Measurements from ENCODE around the gene RUSF1.
A peak's percentile ranks its signal among the peaks of the same experiment; 100 is the strongest.
"Not testable (repeated sequence)": the region's sequence is repeated elsewhere in the genome, so short reads cannot be mapped to it uniquely, and the experiment has no call there.

The RUSF1 gene

DNA sequence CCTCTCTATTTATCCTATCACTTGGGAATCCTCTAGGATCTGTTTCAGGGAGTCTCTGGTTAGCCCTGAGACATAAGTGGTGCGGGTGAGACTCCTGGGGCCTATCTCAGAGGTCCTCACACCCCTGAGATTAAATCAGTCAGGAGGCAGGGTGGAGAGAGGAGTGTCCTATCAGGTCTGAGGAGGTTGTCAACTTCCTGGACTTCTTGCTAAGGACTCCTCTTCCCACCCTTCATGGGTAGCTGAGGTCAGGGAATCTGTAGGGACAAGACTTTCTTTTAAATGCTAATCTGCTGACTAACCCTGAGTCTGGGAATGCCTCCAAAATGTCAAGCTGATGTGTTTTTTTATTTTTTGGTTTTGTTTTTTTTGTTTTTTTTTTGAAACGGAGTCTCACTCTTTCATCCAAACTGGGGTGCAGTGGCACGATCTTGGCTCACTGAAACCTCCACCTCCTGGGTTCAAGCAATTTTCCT is 55.5 kb downstream of the RUSF1 start:
- peak; percentile 88 for DNase-seq (ENCODE audit: low read depth)

DNA sequence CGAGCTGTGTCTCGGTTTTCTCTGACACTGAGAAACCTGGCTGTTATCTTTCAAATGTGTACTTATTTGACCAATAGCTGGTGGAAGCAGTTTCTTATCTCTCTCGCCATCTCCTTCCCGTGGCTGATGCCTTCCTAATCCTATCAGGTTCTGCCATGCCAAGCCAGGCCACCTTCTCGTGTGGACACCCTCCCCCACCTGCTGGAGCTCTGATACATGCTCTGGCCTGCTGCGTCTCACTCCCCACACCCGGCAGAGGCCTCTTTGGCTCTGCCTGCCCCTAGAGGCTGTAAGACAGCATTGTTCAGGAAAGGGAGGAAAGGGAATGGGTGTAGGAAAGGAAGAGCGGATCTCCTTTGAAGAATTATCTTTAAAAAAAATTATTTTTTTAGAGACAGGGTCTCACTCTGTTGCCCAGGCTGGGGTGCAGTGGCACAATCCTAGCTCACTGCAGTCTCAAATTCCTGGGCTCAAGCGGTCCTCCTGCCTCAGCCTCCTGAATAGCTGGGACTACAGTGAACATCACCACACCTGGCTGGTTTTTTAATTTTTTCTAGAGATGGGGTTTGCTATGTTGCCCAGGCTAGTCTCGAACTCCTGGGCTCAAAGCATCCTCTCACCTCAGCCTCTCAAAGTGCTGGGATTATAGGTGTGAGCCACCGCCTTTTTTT is 56.4 kb downstream of the RUSF1 start:
- DNase-seq (ENCODE audit: low read depth) = no peak

DNA sequence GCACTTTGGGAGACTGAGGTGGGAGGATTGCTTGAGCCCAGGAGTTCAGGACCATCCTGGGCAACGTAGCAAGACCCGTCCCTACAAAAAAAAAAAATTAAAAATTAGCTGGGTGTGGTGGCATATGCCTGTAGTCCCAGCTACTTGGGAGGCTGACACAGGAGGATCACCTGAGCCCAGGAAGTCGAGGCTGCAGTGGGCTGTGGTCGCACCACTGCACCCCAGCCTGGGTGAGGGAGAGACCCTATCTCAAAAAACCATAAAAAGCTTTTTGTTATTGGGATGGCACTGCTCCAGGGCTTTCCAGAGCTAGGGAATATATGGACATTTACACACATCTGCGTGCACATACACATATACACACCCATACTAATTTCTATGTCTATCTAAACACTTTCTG is 57.0 kb downstream of the RUSF1 start:
- no peak for DNase-seq (ENCODE audit: low read depth)

DNA sequence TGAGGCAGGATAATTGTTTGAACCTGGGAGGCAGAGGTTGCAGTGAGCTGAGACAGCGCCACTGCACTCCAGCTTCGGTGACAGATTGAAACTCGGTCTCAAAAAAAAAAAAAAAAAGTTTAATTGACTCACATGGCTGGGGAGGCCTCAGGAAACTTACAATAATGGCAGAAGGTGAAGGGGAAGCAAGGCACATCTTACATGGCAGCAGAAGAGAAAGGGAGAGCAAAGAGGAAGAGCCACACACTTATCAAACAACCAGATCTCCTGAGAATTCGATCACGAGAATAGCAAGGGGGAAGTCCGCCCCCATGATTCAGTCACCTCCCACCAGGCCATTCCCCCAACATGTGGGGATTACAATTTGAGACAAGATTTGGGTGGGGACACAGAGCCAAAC is 62.3 kb downstream of the RUSF1 start:
- DNase-seq (ENCODE audit: low read depth) = not testable (repeated sequence)

DNA sequence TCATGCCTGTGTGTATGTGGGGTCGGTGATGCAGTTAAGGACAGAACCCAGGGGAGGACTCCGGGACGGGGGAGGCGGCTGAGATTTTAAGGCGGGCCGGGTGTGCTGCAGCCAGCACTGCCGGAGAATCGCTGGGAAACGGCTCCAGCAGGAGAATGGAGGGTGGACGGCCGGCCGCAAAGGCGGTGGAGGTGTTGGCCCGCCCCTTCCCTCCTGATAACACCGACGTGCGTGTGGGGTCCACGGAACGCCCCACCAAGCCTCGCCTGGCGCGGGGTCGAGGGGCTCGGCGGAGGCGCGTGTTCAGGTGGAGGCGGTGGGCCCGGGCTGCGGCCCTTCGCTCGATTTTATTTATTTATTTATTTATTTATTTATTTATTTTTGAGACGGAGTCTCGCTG is 66.2 kb downstream of the RUSF1 start:
- DNase-seq (ENCODE audit: low read depth) = no peak

DNA sequence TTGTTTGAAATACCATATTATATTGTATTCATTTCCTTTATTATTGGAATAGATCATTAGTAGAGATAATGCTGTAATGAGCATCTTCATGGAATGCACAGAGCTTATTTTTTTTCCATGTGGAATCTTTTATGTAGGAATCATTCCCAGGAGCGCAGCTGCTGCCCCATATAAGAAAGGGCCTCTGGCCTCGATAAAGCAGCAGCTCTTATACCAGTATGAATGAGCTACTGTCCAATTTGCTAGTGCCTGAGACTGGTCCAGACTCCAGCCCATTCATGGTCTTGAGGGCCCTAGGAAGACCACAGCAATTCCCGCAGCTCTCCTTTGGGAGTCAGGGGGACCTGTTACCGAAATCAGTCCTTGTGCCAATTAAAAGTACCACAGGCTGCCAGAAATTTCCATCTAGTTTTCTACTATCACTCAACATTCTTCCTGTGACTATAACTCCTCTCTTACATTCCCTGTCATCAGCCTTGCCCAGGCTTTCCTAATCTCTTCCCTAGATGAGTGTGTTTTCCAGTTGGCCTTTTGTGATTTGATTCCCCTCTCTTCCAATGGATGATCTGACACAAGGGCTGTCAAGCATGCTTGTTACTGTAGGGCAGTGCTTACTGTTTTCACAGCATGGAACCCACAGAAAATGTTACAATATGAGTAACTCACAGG is 67.5 kb downstream of the RUSF1 start:
- DNase-seq (ENCODE audit: low read depth) = no peak

DNA sequence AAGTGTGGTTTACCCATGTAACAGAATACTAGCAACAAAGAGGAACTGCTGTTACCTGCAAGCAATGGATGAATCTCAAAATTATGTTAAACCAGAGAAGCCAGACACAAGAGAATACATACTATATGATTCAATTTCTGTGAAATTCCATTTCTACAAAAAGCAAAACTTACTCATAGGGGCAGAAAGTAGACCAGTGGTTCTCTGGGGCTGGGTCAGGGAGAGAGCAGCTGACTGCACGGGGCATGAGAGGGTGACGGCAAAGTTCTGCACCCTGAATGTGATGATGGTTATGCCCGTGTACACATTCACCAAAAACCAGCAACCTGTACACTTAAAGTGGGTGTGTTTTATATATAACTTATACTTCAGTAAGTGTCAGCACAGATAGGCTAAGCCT is 68.7 kb downstream of the RUSF1 start:
- DNase-seq (ENCODE audit: low read depth) = no peak

All from stromal cell of bone marrow (primary cell).